ENCODE results near the gene RLN3. TPM values are rescaled to one million over a fixed set of nuclear protein-coding genes. Genes with fewer than 3 reads are reported as not detected.
"Not testable (repeated sequence)": the region's sequence is repeated elsewhere in the genome, so short reads cannot be mapped to it uniquely, and the experiment has no call there.

RLN3 gene
- total RNA-seq, 1 donor: not detected

- H3K9me3 ChIP-seq (ENCODE audit: low read depth, low read length): no peaks in the 10 kb centered on the region
- peak overlapping the region; percentile 82 for H3K4me2 ChIP-seq (ENCODE audit: insufficient read depth, low read length)
- H4K20me1 ChIP-seq (ENCODE audit: insufficient read depth, low read length): no peaks in the 10 kb centered on the region
- peak overlapping the region; percentile 73 for H3K4me3 ChIP-seq (ENCODE audit: insufficient read depth, low read length)
- no peak overlapping the region for H2AFZ ChIP-seq (ENCODE audit: low read length)
- no peaks in the 10 kb centered on the region for H3K36me3 ChIP-seq (ENCODE audit: insufficient read depth, low read length)
- no peaks in the 10 kb centered on the region for H3K79me2 ChIP-seq (ENCODE audit: insufficient read depth, low read length)
- H3K27me3 ChIP-seq (ENCODE audit: insufficient read depth, low read length): peaks cover 17% of the 10 kb centered on the region
- H3K27ac ChIP-seq (ENCODE audit: low read depth, low read length): no peak overlapping the region
- no peak for DNase-seq (ENCODE audit: insufficient read length, low spot score, missing footprints)
- H3K4me1 ChIP-seq (ENCODE audit: insufficient read depth, low read length): peaks cover 4% of the 10 kb centered on the region
- TF ChIP-seq CTCF (IDR thresholded peaks at IDR 0.05; ENCODE audit: extremely low read depth, low read depth, low read length): no peak
Observed at GRCh38 chr19:14030997-14031718, 3.2 kb downstream of the RLN3 start.

GRCh38 chr19:14031719-14032480 lies 4.0 kb downstream of the RLN3 start, which contains the start of gene IL27RA:
TSS of gene IL27RA (plus strand) at chr19:14031762. CDS start at chr19:14031873, 111 bp downstream.
- no peak within 1 kb of the TSS for H3K27ac ChIP-seq (ENCODE audit: low read depth, low read length)
- peak within 1 kb of the TSS; percentile 85 for H2AFZ ChIP-seq (ENCODE audit: low read length)
- H3K9me3 ChIP-seq (ENCODE audit: low read depth, low read length): no peaks in the 10 kb centered on the region
- peak; percentile 94 for DNase-seq (ENCODE audit: insufficient read length, low spot score, missing footprints)
- TF ChIP-seq CTCF (IDR thresholded peaks at IDR 0.05; ENCODE audit: extremely low read depth, low read depth, low read length): peak; percentile 47
- H3K36me3 ChIP-seq (ENCODE audit: insufficient read depth, low read length): no peaks in the 10 kb centered on the region
- peaks cover 17% of the 10 kb centered on the region for H3K27me3 ChIP-seq (ENCODE audit: insufficient read depth, low read length)
- H3K4me2 ChIP-seq (ENCODE audit: insufficient read depth, low read length): peak within 1 kb of the TSS; percentile 82
- H4K20me1 ChIP-seq (ENCODE audit: insufficient read depth, low read length): no peaks in the 10 kb centered on the region
- H3K79me2 ChIP-seq (ENCODE audit: insufficient read depth, low read length): no peaks in the 10 kb centered on the region
- peaks cover 4% of the 10 kb centered on the region for H3K4me1 ChIP-seq (ENCODE audit: insufficient read depth, low read length)
- H3K4me3 ChIP-seq (ENCODE audit: insufficient read depth, low read length): peak within 1 kb of the TSS; percentile 73

GRCh38 chr19:14033946-14034345 lies 6.0 kb downstream of the RLN3 start:
- Histone ChIP-seq H4K20me1 (ENCODE audit: insufficient read depth, low read length) (no peaks in the 10 kb centered on the region), H3K27me3 (ENCODE audit: insufficient read depth, low read length) (peaks cover 6% of the 10 kb centered on the region), H3K79me2 (ENCODE audit: insufficient read depth, low read length) (no peaks in the 10 kb centered on the region), H3K4me3 (ENCODE audit: insufficient read depth, low read length) (no peak overlapping the region), H3K36me3 (ENCODE audit: insufficient read depth, low read length) (no peaks in the 10 kb centered on the region), H3K4me1 (ENCODE audit: insufficient read depth, low read length) (peaks cover 4% of the 10 kb centered on the region), H3K9me3 (ENCODE audit: low read depth, low read length) (no peaks in the 10 kb centered on the region), H3K4me2 (ENCODE audit: insufficient read depth, low read length) (no peak overlapping the region), H2AFZ (ENCODE audit: low read length) (no peak overlapping the region), H3K27ac (ENCODE audit: low read depth, low read length) (no peak overlapping the region)
- no peak for TF ChIP-seq CTCF (IDR thresholded peaks at IDR 0.05; ENCODE audit: extremely low read depth, low read depth, low read length)
- DNase-seq (ENCODE audit: insufficient read length, low spot score, missing footprints): no peak

GRCh38 chr19:14035159-14035558 lies 7.2 kb downstream of the RLN3 start:
- not testable (repeated sequence) for H3K4me1 ChIP-seq (ENCODE audit: insufficient read depth, low read length); DNase-seq (ENCODE audit: insufficient read length, low spot score, missing footprints); H3K27me3 ChIP-seq (ENCODE audit: insufficient read depth, low read length); H3K4me3 ChIP-seq (ENCODE audit: insufficient read depth, low read length); H3K4me2 ChIP-seq (ENCODE audit: insufficient read depth, low read length); H3K27ac ChIP-seq (ENCODE audit: low read depth, low read length); H3K9me3 ChIP-seq (ENCODE audit: low read depth, low read length); H3K79me2 ChIP-seq (ENCODE audit: insufficient read depth, low read length); H3K36me3 ChIP-seq (ENCODE audit: insufficient read depth, low read length); H4K20me1 ChIP-seq (ENCODE audit: insufficient read depth, low read length); H2AFZ ChIP-seq (ENCODE audit: low read length)

Data from osteoblast (primary cell).